H1 (cell line): ENCODE results near the gene MCM9. TPM values are rescaled to one million over a fixed set of nuclear protein-coding genes. Genes with fewer than 3 reads are reported as not detected.

ENCODE experiments used
- CTCF ChIA-PET: fragments of 300-600 bp; sonication (Branson Sonifier 250); formaldehyde crosslinking; loops from one replicate; lab custom pipeline; 2021; ENCODE audit not compliant: partially characterized antibody; lab: Charles Lee
- POLR2A ChIA-PET: fragments of 300-600 bp; sonication (Branson Sonifier 250); formaldehyde crosslinking; loops from one replicate; lab custom pipeline; 2021; ENCODE audit warnings: inconsistent platforms; ENCODE audit not compliant: partially characterized antibody; lab: Charles Lee
- DNase-seq, 2 experiments: peaks; one replicate each; pipeline versions ENCODE4 v3.0.0 to v3.0.0-alpha.2; 2010 to 2022; ENCODE audit warnings: low spot score in 2 of 2, low read depth in 1 of 2, mixed read lengths in 1 of 2
- FAIRE-seq: peaks from 2 replicates; lab custom pipeline; 2011; peaks lifted over from hg19 to GRCh38; lab: Jason Lieb, UNC
- H2AFZ ChIP-seq: 2 replicates; pipeline ENCODE4 v1.8.1; 2012; ENCODE audit warnings: low read length, inconsistent platforms
- H2AK5ac ChIP-seq: 2 replicates; pipeline ENCODE4 v1.6.1; 2013; ENCODE audit warnings: low read depth, low read length
- H2BK120ac ChIP-seq: replicated peaks from 2 replicates; pipeline ENCODE3; 2013; ENCODE audit warnings: low read depth, low read length, inconsistent platforms
- H2BK12ac ChIP-seq: 2 replicates; pipeline ENCODE4 v1.6.1; 2013; ENCODE audit warnings: low read depth, low read length
- H2BK15ac ChIP-seq: 2 replicates; pipeline ENCODE4 v1.6.1; 2013; ENCODE audit warnings: low read length
- H2BK20ac ChIP-seq: 2 replicates; pipeline ENCODE4 v1.6.1; 2013; ENCODE audit warnings: low read length
- H2BK5ac ChIP-seq: 2 replicates; pipeline ENCODE4 v1.6.1; 2013; ENCODE audit warnings: low read depth, low read length
- H3K14ac ChIP-seq: 2 replicates; pipeline ENCODE4 v1.6.1; 2013; ENCODE audit warnings: inconsistent platforms; ENCODE audit not compliant: insufficient read length
- H3K18ac ChIP-seq: 2 replicates; pipeline ENCODE4 v1.6.1; 2013; ENCODE audit warnings: low read length; ENCODE audit errors: extremely low read depth
- H3K23ac ChIP-seq: 2 replicates; pipeline ENCODE4 v1.6.1; 2013; ENCODE audit warnings: inconsistent platforms; ENCODE audit not compliant: insufficient read length
- H3K23me2 ChIP-seq: 2 replicates; pipeline ENCODE4 v1.6.1; 2013; ENCODE audit warnings: low read depth, low read length
- H3K27ac ChIP-seq: 2 replicates; pipeline ENCODE4 v1.6.1; 2011; ENCODE audit warnings: low read depth, low read length, inconsistent platforms
- H3K27me3 ChIP-seq, 4 experiments: replicated peaks in 1 of 4; 1 replicate in 1 of 4; 2 replicates in 3 of 4; pipeline versions ENCODE4 v1.6.1 to v1.8.1; 2011 to 2013; ENCODE audit warnings: low read length in 3 of 4, mild to moderate bottlenecking in 3 of 4, inconsistent platforms in 2 of 4, mixed read lengths in 2 of 4, moderate library complexity in 1 of 4; ENCODE audit not compliant: control insufficient read depth in 3 of 4, insufficient read depth in 3 of 4; ENCODE audit errors: extremely low read depth in 1 of 4
- H3K36me3 ChIP-seq, 4 experiments: 2 replicates each; pipeline versions ENCODE4 v1.6.1 to v1.8.1; 2011 to 2013; ENCODE audit warnings: mild to moderate bottlenecking in 4 of 4, low read length in 3 of 4, moderate library complexity in 2 of 4, control low read depth in 1 of 4, inconsistent platforms in 1 of 4; ENCODE audit not compliant: insufficient read depth in 4 of 4, control insufficient read depth in 2 of 4
- H3K4ac ChIP-seq: replicated peaks from 2 replicates; pipeline ENCODE3; 2013; ENCODE audit warnings: low read length, low read depth, mixed read lengths, inconsistent platforms; ENCODE audit not compliant: insufficient read length
- H3K4me1 ChIP-seq, 4 experiments: replicated peaks in 1 of 4; 1 replicate in 1 of 4; 2 replicates in 3 of 4; pipeline versions ENCODE4 v1.6.1 to v1.8.1; 2011 to 2013; ENCODE audit warnings: low read length in 3 of 4, inconsistent platforms in 2 of 4, mixed read lengths in 1 of 4; ENCODE audit not compliant: insufficient read depth in 4 of 4, control insufficient read depth in 3 of 4
- H3K4me2 ChIP-seq, 2 experiments: 2 replicates each; pipeline versions ENCODE4 v1.6.1 to v1.8.1; 2011 to 2013; ENCODE audit warnings: low read depth in 2 of 2, low read length in 2 of 2, control low read depth in 1 of 2, inconsistent platforms in 1 of 2, mild to moderate bottlenecking in 1 of 2; ENCODE audit not compliant: insufficient read depth in 1 of 2
- H3K4me3 ChIP-seq, 4 experiments: fragments of 200-600, 300-600 bp in 1 of 4; sonication (generic), shearing (Covaris generic), sonication (Bioruptor Twin) in 1 of 4; 2 replicates each; pipeline versions ENCODE4 v1.5.1 to v1.8.1; 2011 to 2016; ENCODE audit warnings: low read length in 4 of 4, low read depth in 3 of 4, control low read depth in 2 of 4, inconsistent platforms in 2 of 4, mild to moderate bottlenecking in 2 of 4, mixed read lengths in 1 of 4, moderate library complexity in 1 of 4; ENCODE audit not compliant: insufficient read depth in 2 of 4; ENCODE audit errors: extremely low read depth in 1 of 4
- H3K56ac ChIP-seq: replicated peaks from 2 replicates; pipeline ENCODE3; 2013; ENCODE audit warnings: low read depth, mild to moderate bottlenecking, mixed read lengths, low read length, inconsistent platforms; ENCODE audit not compliant: insufficient read length
- H3K79me1 ChIP-seq: 2 replicates; pipeline ENCODE4 v1.6.1; 2013; ENCODE audit warnings: low read depth, low read length, control low read depth
- H3K79me2 ChIP-seq, 2 experiments: 2 replicates each; pipeline versions ENCODE4 v1.6.1 to v1.8.1; 2012 to 2013; ENCODE audit warnings: low read length in 2 of 2, mild to moderate bottlenecking in 2 of 2, inconsistent platforms in 1 of 2; ENCODE audit not compliant: insufficient read depth in 2 of 2, control insufficient read depth in 1 of 2
- H3K9ac ChIP-seq, 4 experiments: replicated peaks in 1 of 4; 1 replicate in 1 of 4; 2 replicates in 3 of 4; pipeline versions ENCODE4 v1.6.1 to v1.8.1; 2011 to 2013; ENCODE audit warnings: low read depth in 3 of 4, low read length in 3 of 4, control low read depth in 2 of 4, mild to moderate bottlenecking in 2 of 4, moderate library complexity in 2 of 4, inconsistent platforms in 1 of 4; ENCODE audit errors: extremely low read depth in 1 of 4
- H3K9me3 ChIP-seq, 2 experiments: 2 replicates each; pipeline versions ENCODE4 v1.6.1 to v1.8.1; 2012 to 2013; ENCODE audit warnings: mild to moderate bottlenecking in 2 of 2, moderate library complexity in 2 of 2, control low read depth in 1 of 2, inconsistent platforms in 1 of 2, low read depth in 1 of 2, low read length in 1 of 2, mixed read lengths in 1 of 2; ENCODE audit not compliant: insufficient read depth in 2 of 2
- H4K20me1 ChIP-seq, 2 experiments: replicated peaks in 1 of 2; 2 replicates each; pipeline versions ENCODE3 to v1.8.1; 2011 to 2013; ENCODE audit warnings: inconsistent platforms in 2 of 2, low read length in 2 of 2, mild to moderate bottlenecking in 1 of 2; ENCODE audit not compliant: insufficient read depth in 2 of 2, control insufficient read depth in 1 of 2
- H4K5ac ChIP-seq: 2 replicates; pipeline ENCODE4 v1.6.1; 2013; ENCODE audit warnings: low read length, low read depth, mixed read lengths, inconsistent platforms; ENCODE audit not compliant: insufficient read length
- H4K8ac ChIP-seq: 2 replicates; pipeline ENCODE4 v1.8.0; 2013; ENCODE audit warnings: mild to moderate bottlenecking, moderate library complexity, low read length, inconsistent platforms; ENCODE audit not compliant: insufficient read depth; ENCODE audit errors: extremely low read depth
- H4K91ac ChIP-seq: replicated peaks from 2 replicates; pipeline ENCODE3; 2013; ENCODE audit warnings: low read length, mixed read lengths, inconsistent platforms; ENCODE audit not compliant: insufficient read length
- BCL11A ChIP-seq, 2 experiments: IDR thresholded peaks; one replicate each; pipeline ENCODE4 v1.6.1; 2011; ENCODE audit warnings: low read depth in 2 of 2, low read length in 2 of 2, mild to moderate bottlenecking in 2 of 2
- HDAC2 ChIP-seq, 2 experiments: fragments of 300-600 bp in 1 of 2; sonication (generic) in 1 of 2; IDR thresholded peaks; 2 replicates each; pipeline ENCODE4 v1.6.1; 2011 to 2012; ENCODE audit warnings: low read depth in 2 of 2, low read length in 2 of 2, mild to moderate bottlenecking in 2 of 2, moderate library complexity in 2 of 2, borderline replicate concordance in 1 of 2, inconsistent platforms in 1 of 2
- KDM4A ChIP-seq: IDR thresholded peaks from one replicate; pipeline ENCODE4 v1.7.1; 2012; ENCODE audit warnings: low read depth, mild to moderate bottlenecking, moderate library complexity, low read length, inconsistent platforms; ENCODE audit not compliant: severe bottlenecking
- NANOG ChIP-seq: IDR thresholded peaks from 2 replicates; pipeline ENCODE4 v1.6.1; 2011; ENCODE audit warnings: low read length, low read depth, mild to moderate bottlenecking, inconsistent platforms; ENCODE audit not compliant: insufficient read depth, poor library complexity, severe bottlenecking
- POU5F1 ChIP-seq: IDR thresholded peaks from 2 replicates; pipeline ENCODE4 v1.6.1; 2011; ENCODE audit warnings: low read depth, mild to moderate bottlenecking, low read length, moderate library complexity
- SP4 ChIP-seq: IDR thresholded peaks from 2 replicates; pipeline ENCODE4 v1.6.1; 2012; ENCODE audit warnings: low read length, inconsistent platforms
- SRF ChIP-seq: IDR thresholded peaks from 2 replicates; pipeline ENCODE4 v1.6.1; 2011; ENCODE audit warnings: mild to moderate bottlenecking, low read depth, low read length, moderate library complexity
- TAF1 ChIP-seq: IDR thresholded peaks from 2 replicates; pipeline ENCODE4 v1.6.1; 2011; ENCODE audit warnings: mild to moderate bottlenecking, low read depth, low read length
- TBP ChIP-seq: IDR thresholded peaks from 2 replicates; pipeline ENCODE4 v1.6.1; 2011; ENCODE audit warnings: low read depth, low read length, improper control_type of control experiment
- TCF12 ChIP-seq: IDR thresholded peaks from 2 replicates; pipeline ENCODE4 v1.6.1; 2011; ENCODE audit warnings: low read depth, mild to moderate bottlenecking, low read length
- YY1 ChIP-seq: IDR thresholded peaks from 2 replicates; pipeline ENCODE4 v1.6.1; 2011; ENCODE audit warnings: low read depth, mild to moderate bottlenecking, low read length
- WGBS, 2 experiments: shearing (Covaris generic) in 1 of 2; methylation state at CpG; one replicate each; pipeline versions ENCODE4 v1.1.6 to v1.1.7; 2013 to 2015; ENCODE audit warnings: low lambda C conversion rate in 2 of 2, mixed read lengths in 2 of 2, inconsistent platforms in 1 of 2, low coverage in 1 of 2, missing lambda C conversion rate in 1 of 2; ENCODE audit not compliant: insufficient replicate concordance in 2 of 2, insufficient coverage in 1 of 2, insufficient read length in 1 of 2; ENCODE audit errors: extremely low coverage in 1 of 2, missing lambda C conversion rate in 1 of 2; 5-methylcytosine and 5-hydroxymethylcytosine counted together
- polyA plus RNA-seq, 7 experiments: library from polyadenylated mRNA; depleted of rRNA in 3 of 7; stranded (reverse) in 5 of 7; unstranded in 2 of 7; fragments of >200 nt in 5 of 7; fragments of 200-250 nt in 2 of 7; gene quantifications; 1 replicate in 5 of 7; 2 replicates in 1 of 7; 4 replicates in 1 of 7; pipeline versions ENCODE4 v1.2.1 to v1.2.3, GENCODE V29; 2011 to 2013; ENCODE audit warnings: missing spikeins in 2 of 7, mixed read lengths in 2 of 7
- total RNA-seq: library from RNA; stranded (reverse); fragmentation: NEBNext Ultra II Directional; extraction: Animal tissue kit (Norgen Biotek cat#: 25700); gene quantifications from 2 replicates; pipeline ENCODE4 v1.2.1, GENCODE V29; 2021
- TF ChIP-seq, protein P1 (sequence below): IDR thresholded peaks from 2 replicates; pipeline ENCODE4 v1.6.1; 2012; ENCODE audit warnings: low read length, inconsistent platforms
- TF ChIP-seq, protein P2 (sequence below): IDR thresholded peaks from 2 replicates; pipeline ENCODE4 v1.6.1; 2012; ENCODE audit warnings: inconsistent platforms

MCM9 gene
- total and polyA plus RNA-seq, 2 of the 8 experiments (the other 6 are each of a cell fraction or from before 2014, with no cell fraction given) = 3.7 to 11.4 TPM

DNA sequence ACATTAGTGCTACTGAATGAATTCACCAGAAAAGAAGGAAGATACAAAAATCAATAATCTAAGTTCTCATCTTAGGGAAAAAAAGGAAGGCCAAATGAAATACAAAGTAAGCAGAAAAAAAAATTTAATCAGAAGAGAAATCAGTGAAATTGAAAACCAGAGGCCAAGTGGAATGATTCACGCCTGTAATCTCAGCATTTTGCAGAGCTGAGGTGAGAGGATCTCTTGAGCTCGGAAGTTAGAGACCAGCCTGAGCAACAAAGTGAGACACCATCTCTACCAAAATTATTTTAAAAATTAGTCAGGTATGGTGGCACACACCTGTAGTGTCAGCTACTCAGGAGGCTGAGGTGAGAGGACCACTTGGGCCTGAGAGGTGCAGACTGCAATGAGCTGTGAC is 62.2 kb downstream of the MCM9 start:
- Histone ChIP-seq H3K36me3 (no peaks in the 10 kb centered on the region), H3K4me3 (no peak overlapping the region), H3K9me3 (no peaks in the 10 kb centered on the region), H2BK120ac (no peak overlapping the region), H4K20me1 (no peaks in the 10 kb centered on the region), H3K56ac (no peak overlapping the region), H2BK12ac (no peak overlapping the region), H4K8ac (no peak overlapping the region), H4K5ac (no peak overlapping the region), H2BK5ac (no peak overlapping the region), H3K4me1 (no peaks in the 10 kb centered on the region), H3K4me2 (no peak overlapping the region), H3K79me2 (peaks cover 0 to 4% of the 10 kb centered on the region in 2 experiments; a peak in 1 of 4 replicates), H2BK20ac (no peak overlapping the region), H4K91ac (no peak overlapping the region), H3K4ac (no peak overlapping the region), H3K23ac (no peak overlapping the region), H3K14ac (no peak overlapping the region), H3K27ac (no peak overlapping the region), H3K79me1 (no peaks in the 10 kb centered on the region), H2AK5ac (no peak overlapping the region), H3K27me3 (no peaks in the 10 kb centered on the region), H2BK15ac (no peak overlapping the region), H3K23me2 (no peaks in the 10 kb centered on the region; the same call in 1 of the 2 replicates), H3K9ac (no peak overlapping the region), H3K18ac (no peak overlapping the region), H2AFZ (no peak overlapping the region)
- ChIA-PET POLR2A (interaction anchor here (1.4 kb wide), 1 partner anchor 9 kb away, joined by 5 read pairs; no protein-coding TSS in a partner anchor), CTCF (interaction anchor here (1.1 to 1.2 kb wide), 2 partner anchors 9 to 11 kb away, joined by 3 to 6 read pairs; no protein-coding TSS in a partner anchor)
- WGBS, 2 experiments = 94% methylated on average over 2 of the region's 2 CpGs; no CpG with 5 or more reads in 1 of the 2 experiments
- FAIRE-seq (no peak), DNase-seq (no peak)
- TF ChIP-seq TAF1 (no peak), YY1 (no peak), SP4 (no peak), KDM4A (no peak), NANOG (no peak), HDAC2 (IDR thresholded peaks at IDR 0.05; ENCODE audit: borderline replicate concordance in 1 of 2, low read depth in 2 of 2, low read length in 2 of 2) (no peak), SRF (no peak), TBP (no peak), TCF12 (no peak), POU5F1 (no peak), BCL11A (IDR thresholded peaks at IDR 0.05; ENCODE audit: low read depth in 2 of 2, low read length in 2 of 2) (no peak)
- TF ChIP-seq, protein P1, sequence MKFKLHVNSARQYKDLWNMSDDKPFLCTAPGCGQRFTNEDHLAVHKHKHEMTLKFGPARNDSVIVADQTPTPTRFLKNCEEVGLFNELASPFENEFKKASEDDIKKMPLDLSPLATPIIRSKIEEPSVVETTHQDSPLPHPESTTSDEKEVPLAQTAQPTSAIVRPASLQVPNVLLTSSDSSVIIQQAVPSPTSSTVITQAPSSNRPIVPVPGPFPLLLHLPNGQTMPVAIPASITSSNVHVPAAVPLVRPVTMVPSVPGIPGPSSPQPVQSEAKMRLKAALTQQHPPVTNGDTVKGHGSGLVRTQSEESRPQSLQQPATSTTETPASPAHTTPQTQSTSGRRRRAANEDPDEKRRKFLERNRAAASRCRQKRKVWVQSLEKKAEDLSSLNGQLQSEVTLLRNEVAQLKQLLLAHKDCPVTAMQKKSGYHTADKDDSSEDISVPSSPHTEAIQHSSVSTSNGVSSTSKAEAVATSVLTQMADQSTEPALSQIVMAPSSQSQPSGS = no peak
- TF ChIP-seq, protein P2, sequence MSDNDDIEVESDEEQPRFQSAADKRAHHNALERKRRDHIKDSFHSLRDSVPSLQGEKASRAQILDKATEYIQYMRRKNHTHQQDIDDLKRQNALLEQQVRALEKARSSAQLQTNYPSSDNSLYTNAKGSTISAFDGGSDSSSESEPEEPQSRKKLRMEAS = no peak
